ENCODE measurements around the gene PANX2. TPM values are rescaled to one million over a fixed set of nuclear protein-coding genes. Genes with fewer than 3 reads are reported as not detected.

The PANX2 gene
- total and polyA plus RNA-seq, 2 of the 4 experiments (the other 2 are of a cell fraction), result 0.18 to 1.7 TPM

- in situ Hi-C loops (cut with MboI; ENCODE audit: low sequenced_read_pairs), result loop anchor here (5.0 kb wide), 1 partner anchor 64 kb away; no protein-coding TSS in a partner anchor
- H4K5ac ChIP-seq (ENCODE audit: low read depth, low read length), result no peak overlapping the region
- dilution Hi-C loops (cut with HindIII; ENCODE audit: low sequenced_read_pairs, unreplicated experiment), result no loop called here
- H2BK20ac ChIP-seq (ENCODE audit: low read depth, low read length), result no peak overlapping the region
- H3K9me1 ChIP-seq (ENCODE audit: insufficient read depth, low read length), result no peaks in the 10 kb centered on the region
- H3K23ac ChIP-seq (ENCODE audit: low read depth, low read length), result no peak overlapping the region
- no peak overlapping the region for H2AFZ ChIP-seq (replicated peaks; ENCODE audit: low read length, poor library complexity)
- H2AK9ac ChIP-seq (replicated peaks; ENCODE audit: low read depth, low read length, poor library complexity), result no peak overlapping the region
- peaks cover 3% of the 10 kb centered on the region for H3K27me3 ChIP-seq (ENCODE audit: control insufficient read depth, insufficient read depth, low read length)
- no peaks in the 10 kb centered on the region for H3K79me1 ChIP-seq (ENCODE audit: low read depth in 1 of 2, low read length in 2 of 2)
- H3K14ac ChIP-seq (replicated peaks; ENCODE audit: low read depth, low read length), result no peak overlapping the region
- ATAC-seq (ENCODE audit: low read depth) (no peak), DNase-seq (no peak)
- peaks cover 3% of the 10 kb centered on the region for H4K20me1 ChIP-seq (ENCODE audit: insufficient read depth, low read length)
- no peak overlapping the region for H3K4ac ChIP-seq (ENCODE audit: low read depth, low read length)
- CTCF ChIA-PET, result no interaction called here
- TF ChIP-seq CEBPB (IDR thresholded peaks at IDR 0.05; ENCODE audit: low read depth, low read length) (no peak), USF2 (IDR thresholded peaks at IDR 0.05; ENCODE audit: low read depth, low read length) (no peak), ELK1 (IDR thresholded peaks at IDR 0.05; ENCODE audit: borderline replicate concordance, low read depth, low read length) (no peak), MAFK (IDR thresholded peaks at IDR 0.05; ENCODE audit: low read depth, low read length) (no peak), BHLHE40 (IDR thresholded peaks at IDR 0.05; ENCODE audit: low read depth, low read length) (no peak), CHD1 (IDR thresholded peaks at IDR 0.05; ENCODE audit: low read depth, low read length) (no peak), MXI1 (IDR thresholded peaks at IDR 0.05; ENCODE audit: borderline replicate concordance, low read depth, low read length) (no peak), RCOR1 (IDR thresholded peaks at IDR 0.05; ENCODE audit: insufficient replicate concordance, low read length) (no peak), CTCF (conservative IDR thresholded peaks at IDR 0.05; ENCODE audit: low read depth, low read length) (no peak), MAZ (IDR thresholded peaks at IDR 0.05; ENCODE audit: borderline replicate concordance, low read depth, low read length) (no peak), FOS (IDR thresholded peaks at IDR 0.05; ENCODE audit: low read depth, low read length) (no peak), RAD21 (IDR thresholded peaks at IDR 0.05; ENCODE audit: low read length) (no peak), NFE2L2 (IDR thresholded peaks at IDR 0.05; ENCODE audit: low read depth, low read length) (no peak), POLR2A (IDR thresholded peaks at IDR 0.05; ENCODE audit: low read depth, low read length) (no peak), SMC3 (IDR thresholded peaks at IDR 0.05; ENCODE audit: low read depth, low read length) (no peak), RFX5 (IDR thresholded peaks at IDR 0.05; ENCODE audit: low read depth, low read length) (no peak)
- POLR2A ChIA-PET (ENCODE audit: unreplicated experiment), result no interaction called here
- H3K36me3 ChIP-seq (ENCODE audit: control insufficient read depth, insufficient read depth, low read length), result peaks cover 10% of the 10 kb centered on the region; the same call in 1 of the 2 replicates
- H3K9ac ChIP-seq (ENCODE audit: low read depth, low read length), result no peak overlapping the region
- H2BK15ac ChIP-seq (ENCODE audit: low read depth, low read length), result no peak overlapping the region
- H4K8ac ChIP-seq (ENCODE audit: low read depth in 2 of 2, low read length in 2 of 2), result no peak overlapping the region
- no peak overlapping the region for H3K4me3 ChIP-seq (ENCODE audit: insufficient read depth, low read depth, low read length)
- no peak overlapping the region for H4K91ac ChIP-seq (ENCODE audit: insufficient read depth, low read depth, low read length)
- H2BK5ac ChIP-seq (ENCODE audit: low read depth, low read length, poor library complexity, severe bottlenecking), result no peak overlapping the region
- 96% methylated on average over 9 of the region's 12 CpGs; no CpG with 5 or more reads in 1 of the 2 experiments for WGBS, 2 experiments (ENCODE audit: extremely low coverage in 2 of 2, insufficient read length in 1 of 2)
- peaks cover 6% of the 10 kb centered on the region for H3K4me1 ChIP-seq (ENCODE audit: control insufficient read depth, insufficient read depth, low read length)
- no peak overlapping the region for H2BK120ac ChIP-seq (ENCODE audit: low read depth, low read length)
- no peaks in the 10 kb centered on the region for H3K9me3 ChIP-seq (ENCODE audit: control insufficient read depth, insufficient read depth, low read length)
- no peak overlapping the region for H2AK5ac ChIP-seq (ENCODE audit: low read depth, low read length)
- H3K18ac ChIP-seq (ENCODE audit: low read depth, low read length), result no peak overlapping the region
- BruUV-seq (replicated peaks), result no TSS peak
- H3K56ac ChIP-seq (ENCODE audit: extremely low read depth, insufficient read depth, low read length), result no peak overlapping the region
- intact Hi-C loops (cut with micrococcal nuclease), result no loop called here
- H3K4me2 ChIP-seq (ENCODE audit: low read depth, low read length), result no peak overlapping the region
- H3K27ac ChIP-seq (ENCODE audit: insufficient read depth, low read length), result no peak overlapping the region
Observed at GRCh38 chr22:50148166-50148500, 22.4 kb upstream of the PANX2 start.

All from IMR-90 (cell line).